NCI-H2029 treated with DMSO at 0.1 percent for 48 hours (cell line): ENCODE data around the gene DEGS1.

Experiments
- DNase-seq: peaks from one replicate; lab custom pipeline; 2025; lab: John Stamatoyannopoulos, UW

The DEGS1 gene

DNA sequence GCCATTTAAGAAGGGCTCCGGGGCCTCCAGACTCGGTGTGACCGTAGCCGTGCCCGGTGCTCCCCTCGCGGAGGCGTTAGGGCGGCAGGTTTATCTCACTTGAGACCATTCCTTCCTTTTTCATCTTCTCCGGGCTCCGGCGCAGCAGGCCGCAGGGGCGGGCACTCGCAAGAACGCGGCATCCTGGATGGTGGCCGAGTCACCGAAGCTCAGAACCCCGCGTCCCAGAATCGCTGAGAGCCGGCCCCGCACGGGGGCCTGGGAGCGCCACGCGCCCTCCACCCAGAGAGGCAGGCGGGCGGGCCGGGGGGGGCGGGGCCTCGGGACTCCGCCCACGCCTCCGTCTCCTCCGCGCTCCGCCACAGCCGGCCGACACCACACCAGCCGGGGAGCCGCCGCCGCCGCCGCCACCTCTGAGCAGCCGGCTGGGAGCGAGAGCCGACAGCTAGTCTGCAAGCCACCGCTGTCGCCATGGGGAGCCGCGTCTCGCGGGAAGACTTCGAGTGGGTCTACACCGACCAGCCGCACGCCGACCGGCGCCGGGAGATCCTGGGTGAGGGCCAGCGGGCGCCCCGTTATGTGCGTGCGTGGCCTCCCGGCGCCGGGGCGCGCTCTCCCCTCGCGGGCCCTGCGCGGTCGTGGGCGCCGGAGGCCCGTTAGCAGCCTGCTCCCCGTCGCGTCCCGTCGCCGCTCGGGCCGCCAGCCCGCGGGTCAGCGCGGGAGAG lies at the start of gene DEGS1:
Gene DEGS1 (plus strand): TSS at position 375 of the 725 bp plus-strand sequence. CDS start 97 bp downstream, at position 472.
- DNase-seq: peak; percentile 40

DNA sequence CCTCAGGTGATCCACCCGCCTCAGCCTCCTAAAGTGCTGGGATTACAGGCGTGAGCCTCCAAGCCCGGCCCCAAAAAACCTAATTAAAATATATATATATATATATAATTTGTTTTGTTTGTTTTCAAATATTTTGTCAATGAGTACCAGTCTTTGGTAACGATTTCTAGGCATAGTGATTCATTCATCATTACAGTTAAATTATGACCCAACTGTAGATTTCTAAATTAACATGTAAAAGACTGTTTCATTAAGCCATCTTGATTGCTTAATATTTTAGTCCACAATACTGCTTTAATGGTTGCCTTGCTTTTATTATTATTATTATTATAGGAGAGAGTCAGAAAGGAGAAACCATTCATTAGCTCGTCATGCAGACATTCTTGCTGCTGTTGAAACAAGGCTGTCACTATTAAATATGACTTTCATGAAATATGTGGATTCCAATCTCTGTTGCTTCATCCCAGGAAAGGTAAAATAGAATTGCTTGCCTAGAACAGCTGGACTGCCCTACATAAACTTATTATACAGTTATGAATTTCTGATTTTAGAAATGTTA lies 49.2 kb upstream of the DEGS1 start:
- no peak for DNase-seq

DNA sequence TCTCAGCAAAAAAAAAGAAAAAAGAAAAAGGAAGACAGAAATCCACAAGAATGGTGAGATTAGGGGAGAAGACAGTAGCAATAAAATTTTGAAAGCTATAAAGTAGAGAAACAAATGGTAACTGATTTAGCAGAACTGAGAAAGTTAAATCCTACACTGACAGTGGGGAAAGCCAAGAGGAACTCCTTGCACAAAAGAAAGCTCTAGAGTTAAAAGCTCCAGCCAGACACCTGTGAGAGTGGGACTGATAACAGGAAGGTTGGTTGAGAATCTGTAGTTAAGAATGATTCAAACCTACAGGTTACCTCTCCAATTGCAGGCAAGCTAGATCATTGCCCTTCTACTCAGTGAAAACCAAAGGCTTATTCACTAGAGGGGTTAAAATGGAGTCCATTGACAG lies 45.5 kb upstream of the DEGS1 start:
- DNase-seq: no peak

DNA sequence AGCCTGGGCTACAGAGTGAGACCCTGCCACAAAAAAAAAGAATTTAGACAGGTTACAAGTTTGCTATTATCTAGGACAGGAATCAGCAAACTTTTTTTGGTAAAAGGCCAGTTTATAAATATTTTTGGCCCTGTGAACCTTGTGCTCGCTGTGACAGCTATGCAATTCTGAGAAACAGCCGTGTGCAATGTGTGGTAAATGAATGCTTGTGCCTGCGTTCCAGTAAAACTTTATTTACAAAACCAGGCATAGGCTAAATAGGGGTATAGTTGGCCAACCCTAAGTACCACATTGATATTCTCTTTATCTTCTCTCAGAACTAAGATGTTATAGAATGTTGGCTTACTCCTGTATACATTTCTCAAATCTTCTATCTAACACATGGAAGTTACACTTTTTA lies 44.8 kb upstream of the DEGS1 start:
- no peak for DNase-seq

DNA sequence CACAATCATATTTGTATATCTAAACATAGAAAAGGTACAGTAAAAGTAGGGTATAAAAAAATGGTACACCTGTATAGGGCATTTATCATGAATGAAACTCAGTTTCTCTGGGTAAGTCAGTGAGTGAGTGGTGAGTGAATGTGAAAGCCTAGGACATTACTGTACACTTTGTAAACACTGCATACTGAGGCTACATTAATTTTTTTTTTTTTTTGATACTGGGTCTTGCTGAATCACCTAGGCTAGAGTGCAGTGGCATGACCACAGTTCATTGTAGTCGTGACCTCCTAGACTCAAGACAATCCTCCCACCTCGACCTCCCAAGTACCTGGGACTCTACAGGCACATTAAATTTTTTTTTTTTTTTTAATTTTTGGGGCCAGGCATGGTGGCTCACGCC lies 41.3 kb upstream of the DEGS1 start:
- no peak for DNase-seq

DNA sequence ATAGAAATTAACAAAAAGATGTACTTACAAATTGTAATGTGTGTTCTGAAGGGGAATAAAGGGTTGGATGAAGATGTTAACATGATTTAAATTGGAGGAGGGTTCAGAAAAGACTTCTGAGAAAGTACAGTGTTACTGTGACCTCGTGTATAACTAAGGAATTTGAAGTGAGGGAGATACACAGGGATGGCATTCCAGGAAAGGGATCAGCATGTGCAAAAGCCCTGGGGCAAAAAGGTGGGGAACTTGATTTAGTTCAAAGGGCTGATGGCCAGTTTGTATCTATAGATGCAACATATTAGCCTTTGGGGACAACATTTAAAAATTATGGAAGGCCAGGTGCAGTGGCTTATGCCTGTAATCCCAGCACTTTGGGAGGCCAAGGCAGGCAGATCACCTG lies 33.3 kb upstream of the DEGS1 start:
- no peak for DNase-seq

DNA sequence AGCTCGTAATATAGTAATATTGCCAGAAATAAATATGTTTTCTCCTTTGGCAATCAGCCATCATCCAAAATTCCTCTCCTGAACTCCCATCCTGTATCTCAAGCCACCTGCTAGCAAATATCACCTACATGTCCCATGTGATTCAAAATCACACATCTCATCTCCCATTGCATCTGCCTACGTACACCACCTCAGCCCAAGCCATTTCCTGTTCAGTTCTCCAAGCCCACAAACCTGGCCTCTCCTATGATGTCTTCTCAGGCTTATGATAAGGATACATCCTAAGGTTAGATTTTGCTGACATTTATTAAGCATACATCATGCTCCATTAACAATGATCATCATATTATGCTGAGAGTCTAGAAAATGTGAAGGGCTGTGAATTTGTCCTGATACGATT lies 31.9 kb upstream of the DEGS1 start:
- DNase-seq: no peak

DNA sequence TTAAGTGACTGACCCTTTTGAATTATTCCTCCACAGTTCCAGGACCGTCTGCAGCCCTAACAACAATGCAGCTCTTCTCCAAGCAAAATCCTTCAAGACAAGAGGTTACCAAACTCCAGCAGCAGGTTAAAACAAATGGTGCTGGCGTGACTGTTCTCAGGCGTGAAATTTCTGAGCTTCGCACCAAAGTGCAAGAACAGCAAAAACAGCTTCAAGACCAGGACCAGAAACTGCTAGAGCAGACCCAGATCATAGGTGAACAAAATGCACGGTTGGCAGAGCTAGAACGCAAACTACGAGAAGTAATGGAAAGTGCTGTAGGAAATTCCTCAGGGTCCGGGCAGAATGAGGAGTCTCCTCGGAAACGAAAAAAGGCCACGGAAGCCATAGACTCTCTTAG lies 25.7 kb upstream of the DEGS1 start:
- DNase-seq: no peak

DNA sequence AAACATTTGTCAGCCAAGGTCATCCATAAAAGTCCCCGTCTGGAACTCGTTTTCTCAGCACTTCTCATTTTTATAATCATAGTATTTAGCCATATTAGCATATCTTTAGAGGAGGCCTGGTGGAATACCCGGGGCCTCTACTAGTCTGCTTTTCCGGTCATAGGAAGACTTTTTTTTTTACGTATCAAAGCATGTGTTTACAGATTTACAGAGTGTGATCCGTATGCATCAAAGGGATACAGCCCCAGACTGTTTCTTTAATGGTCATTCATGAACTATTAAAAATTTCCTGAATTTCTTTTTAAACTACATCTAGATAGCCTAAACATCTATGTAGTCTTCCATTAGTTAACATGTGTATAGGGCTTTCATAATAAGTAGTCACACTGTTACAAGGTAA lies 23.5 kb upstream of the DEGS1 start:
- DNase-seq: no peak

DNA sequence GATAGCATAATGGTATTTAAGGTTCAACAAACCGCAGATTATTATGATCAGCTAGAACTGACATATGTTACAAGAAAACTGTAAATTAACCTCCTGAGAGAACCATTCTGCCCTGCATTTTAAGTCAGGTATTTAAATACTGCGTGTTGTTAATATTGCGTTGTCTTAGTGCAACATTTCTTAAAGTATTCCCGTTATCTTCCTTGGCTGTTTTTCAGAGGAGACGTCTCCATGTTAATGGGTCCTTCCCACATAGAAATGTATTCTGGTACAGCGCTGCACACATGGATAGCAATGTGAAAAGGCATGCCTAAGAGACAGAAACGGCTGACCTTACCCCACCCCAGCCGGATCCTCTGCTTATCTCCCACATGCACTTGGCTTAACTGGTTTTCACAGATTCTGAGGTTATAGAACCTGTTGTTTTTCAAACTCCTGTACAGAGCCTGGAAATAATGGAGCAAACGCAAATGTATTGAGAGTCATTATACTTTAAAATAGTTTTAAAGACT lies 22.8 kb upstream of the DEGS1 start:
- DNase-seq: no peak

DNA sequence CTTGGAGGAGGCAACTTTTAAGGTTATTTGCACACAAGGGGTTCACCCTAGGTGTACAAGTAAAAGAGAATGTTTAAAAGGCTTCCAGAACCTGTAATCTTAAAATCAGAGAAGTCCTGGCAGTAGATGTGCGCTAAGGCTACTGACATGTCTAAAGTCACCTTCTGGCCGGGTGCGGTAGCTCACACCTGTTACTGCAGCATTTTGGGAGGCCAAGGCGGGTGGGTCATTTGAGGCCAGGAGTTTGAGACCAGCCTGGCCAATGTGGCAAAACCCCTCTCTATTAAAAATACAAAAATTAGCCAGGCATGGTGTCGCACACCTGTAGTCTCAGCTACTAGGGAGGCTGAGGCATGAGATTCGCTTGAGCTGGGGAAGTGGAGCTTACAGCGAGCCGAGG lies 20.3 kb upstream of the DEGS1 start:
- DNase-seq: no peak

DNA sequence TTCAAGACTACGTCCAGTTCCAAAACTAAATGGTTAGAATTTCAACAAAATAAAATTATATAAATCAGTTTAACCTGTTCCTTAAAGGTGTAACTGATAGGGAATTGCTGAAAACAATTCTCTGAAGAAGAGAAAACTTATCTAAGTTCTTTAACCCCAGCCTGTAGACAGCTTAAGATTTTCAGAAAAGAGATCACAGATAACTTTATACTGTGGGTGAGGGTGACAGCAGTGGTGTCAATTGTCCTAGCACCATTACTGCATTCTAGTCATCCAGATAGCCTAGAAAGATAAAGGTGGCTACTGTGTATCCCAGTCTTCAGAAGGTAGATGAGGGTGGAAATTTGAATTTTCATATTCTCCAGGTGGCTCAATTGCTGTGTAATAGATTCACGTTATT lies 19.7 kb upstream of the DEGS1 start:
- no peak for DNase-seq

DNA sequence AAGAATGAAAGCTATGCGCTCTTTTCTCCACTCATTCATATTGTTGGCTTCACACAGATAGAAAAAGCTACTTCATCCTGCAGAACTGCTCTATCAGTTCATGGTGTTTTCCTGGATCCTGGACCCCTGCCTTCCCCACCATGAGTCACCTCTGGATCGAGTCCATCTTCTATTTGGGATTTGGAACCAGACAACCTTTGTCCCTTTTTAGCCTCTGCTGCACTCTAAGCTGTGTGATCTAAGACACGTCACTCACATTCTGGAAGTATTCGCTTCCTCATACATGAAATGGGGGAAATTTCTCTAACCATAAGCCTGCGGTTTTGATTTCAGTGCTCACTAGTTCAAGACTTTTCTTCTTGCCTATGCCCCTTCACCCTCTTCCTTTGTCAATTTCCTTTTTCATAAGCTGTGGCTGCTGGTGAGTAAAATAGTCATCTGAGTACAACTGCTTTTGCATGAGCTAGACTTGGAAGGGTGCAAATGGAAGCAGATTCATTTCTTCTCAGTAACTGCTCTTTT lies 14.1 kb upstream of the DEGS1 start:
- DNase-seq: no peak

DNA sequence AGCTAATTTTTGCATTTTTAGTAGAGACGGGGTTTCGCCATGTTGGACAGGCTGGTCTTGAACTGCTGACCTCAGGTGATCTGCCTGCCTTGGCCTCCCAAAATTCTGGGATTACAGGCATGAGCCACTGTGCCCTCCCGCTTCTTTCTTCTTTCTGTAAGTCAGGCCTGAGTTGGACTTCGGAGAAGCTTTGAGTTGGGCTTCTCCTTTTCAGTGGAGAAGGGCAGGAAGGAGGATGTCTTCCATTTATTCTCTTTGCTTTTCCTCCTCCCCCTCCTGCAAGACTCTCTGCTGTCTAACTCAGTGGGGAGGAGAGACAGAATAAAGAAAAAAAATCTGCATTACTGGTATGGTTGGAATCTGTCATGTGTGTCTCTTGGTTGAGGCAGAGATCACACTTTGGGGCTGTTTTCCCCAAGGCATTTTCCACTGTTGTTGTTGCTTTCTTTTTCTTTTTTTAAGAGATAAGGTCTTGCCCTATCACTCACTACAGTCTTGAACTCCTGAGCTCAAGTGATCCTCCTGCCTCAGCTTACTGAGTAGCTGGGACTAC lies 13.2 kb upstream of the DEGS1 start:
- no peak for DNase-seq

DNA sequence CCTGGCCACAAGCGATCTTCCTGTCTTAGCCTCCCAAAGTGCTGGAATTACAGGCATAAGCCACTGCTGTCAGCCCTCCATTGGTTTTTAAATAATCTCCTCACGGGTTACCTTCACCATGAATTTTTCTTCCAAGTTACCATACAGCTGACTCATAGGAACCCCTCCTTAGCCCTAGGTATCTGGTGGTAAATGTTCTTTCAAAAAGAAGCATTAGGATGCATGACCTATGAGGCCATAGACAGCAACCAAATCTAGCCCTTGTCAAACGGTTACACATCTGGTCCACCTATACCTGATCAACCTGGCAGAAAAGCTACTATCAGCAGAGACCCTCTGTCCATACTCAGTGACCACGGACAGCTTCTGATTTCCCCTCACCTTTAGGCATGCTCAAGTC lies 12.7 kb upstream of the DEGS1 start:
- no peak for DNase-seq

DNA sequence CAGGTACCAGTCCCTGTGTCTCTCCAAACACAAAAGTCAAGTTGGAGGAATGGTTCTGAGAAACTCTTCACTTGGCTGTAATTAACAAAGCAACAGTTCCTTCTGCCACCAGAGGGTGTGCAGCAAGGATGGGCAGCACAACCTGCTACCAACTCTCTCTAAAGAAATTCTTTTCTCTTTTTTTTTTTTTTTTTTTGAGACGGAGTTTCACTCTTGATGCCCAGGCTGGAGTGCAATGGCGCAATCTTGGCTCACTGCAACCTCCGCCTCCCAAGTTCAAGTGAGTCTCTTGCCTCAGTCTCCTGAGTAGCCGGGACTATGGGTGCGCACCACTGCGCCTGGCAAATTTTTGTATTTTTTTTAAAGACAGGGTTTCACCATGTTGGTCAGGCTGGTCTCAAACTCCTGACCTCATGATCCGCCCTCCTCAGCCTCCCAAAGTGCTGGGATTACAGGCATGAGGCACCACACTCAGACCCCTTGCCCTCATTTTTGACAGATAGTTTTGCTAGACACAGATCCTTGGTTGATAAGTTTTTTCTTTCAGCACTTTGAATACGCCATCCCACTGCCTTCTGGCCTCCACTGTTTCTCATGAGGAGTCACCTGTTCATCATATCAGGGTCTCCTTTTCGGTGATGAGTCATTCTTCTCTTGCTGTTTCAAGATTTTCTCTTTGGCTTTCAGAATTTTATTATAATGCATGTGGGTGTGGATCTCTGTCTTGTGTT lies 12.1 kb upstream of the DEGS1 start:
- DNase-seq: no peak

DNA sequence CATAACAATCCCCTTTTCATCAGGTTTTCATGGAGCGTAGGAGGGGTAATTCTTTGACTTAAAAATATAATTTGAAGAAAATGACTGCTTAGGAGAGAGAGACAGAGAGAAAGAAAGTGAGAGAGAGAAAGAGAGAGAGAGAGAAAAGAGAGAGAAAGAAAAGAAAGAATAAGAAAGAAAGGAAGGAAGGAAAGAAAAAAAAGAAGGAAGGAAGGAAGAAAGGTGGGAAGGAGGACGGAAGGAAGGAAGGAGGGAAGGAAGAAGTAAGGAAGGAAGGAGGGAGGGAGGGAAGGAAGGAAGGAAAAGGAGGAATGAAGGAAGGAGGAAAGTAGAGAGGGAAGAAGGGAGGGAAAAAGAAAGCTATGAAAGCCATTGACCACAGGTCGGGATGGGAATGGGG lies 10.8 kb upstream of the DEGS1 start:
- no peak for DNase-seq

DNA sequence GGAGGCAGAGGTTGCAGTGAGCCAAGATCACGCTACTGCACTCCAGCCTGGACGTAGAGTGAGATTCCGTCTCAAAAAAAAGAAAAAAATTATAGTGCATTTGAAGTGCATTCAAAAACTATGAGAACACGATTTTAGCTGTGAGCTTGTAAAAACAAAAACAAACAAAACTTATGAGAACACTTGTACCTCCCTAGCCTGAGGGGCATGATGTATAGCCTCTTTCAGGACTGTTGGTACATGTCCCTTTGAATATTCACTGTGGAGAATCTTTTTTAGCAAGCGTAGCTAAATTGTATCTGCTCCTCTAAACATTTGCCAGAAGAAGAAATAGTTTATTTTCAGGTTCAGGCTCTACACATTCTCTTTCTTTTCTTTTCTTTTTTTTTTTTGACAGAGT lies 9.5 kb upstream of the DEGS1 start:
- DNase-seq: no peak

DNA sequence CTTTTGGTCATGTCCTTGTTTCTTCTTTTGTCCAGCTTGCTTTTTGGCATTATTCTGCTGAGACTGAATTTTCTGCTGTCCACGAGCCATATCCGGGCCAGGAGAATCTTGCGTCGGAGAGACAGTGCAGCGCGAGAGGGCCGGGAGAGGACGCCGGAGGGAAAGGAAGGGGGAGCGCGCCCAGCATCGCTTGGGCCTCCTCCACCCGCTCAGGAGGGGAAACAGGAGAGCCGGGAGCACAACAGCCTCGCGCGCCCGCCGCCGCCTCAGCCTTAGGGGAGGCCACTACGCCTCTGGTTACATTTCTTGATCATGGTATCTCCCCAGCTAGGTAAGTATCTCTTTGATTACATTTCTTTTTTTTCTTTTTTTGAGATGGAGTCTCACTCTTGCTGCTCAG lies 7.4 kb upstream of the DEGS1 start:
- no peak for DNase-seq

DNA sequence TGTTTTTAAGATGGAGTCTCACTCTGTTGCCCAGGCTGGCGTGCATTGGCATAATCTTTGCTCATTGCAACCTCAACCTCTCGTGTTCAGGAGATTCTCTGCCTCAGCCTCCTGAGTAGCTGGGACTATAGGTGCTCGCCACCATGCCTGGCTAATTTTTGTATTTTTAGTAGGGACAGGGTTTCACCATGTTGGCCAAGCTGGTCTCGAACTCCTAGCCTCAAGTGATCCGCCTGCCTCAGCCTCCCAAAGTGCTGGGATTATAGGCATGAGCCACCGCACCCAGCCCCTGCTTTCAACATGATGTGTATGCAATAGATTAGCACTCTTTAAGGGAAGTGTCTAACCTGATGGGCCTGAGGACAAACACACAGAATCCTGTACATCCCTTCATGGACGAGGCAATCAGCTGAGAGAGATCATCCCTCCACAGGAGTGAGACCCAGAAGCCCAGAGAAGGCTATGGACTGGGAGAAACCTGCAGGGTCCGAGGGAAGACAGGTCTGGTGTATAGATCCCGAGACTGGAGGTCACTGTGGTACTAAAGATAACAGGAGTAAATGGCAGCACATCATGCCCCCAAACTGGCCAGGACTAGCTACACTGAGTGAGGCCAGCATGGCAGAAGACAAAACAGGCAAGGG lies 5.6 kb upstream of the DEGS1 start:
- DNase-seq: no peak

DNA sequence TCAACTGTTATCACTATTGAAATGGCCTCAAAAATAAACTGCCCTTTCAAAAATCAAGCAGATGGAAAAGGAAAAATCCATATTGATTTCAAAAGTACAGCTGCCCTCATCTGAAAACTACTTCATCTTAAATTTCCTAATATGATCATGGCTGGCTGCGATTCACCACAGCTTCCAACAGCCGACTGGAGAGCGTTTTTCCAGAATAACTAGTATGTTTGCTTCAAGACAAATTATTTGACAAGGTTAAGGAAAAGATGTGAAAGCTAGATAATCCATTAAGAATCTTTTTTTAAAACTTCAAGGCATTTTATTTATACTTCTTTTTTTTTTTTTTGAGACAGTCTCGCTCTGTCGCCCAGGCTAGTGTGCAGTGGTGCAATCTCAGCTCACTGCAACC lies 4.1 kb upstream of the DEGS1 start:
- no peak for DNase-seq

DNA sequence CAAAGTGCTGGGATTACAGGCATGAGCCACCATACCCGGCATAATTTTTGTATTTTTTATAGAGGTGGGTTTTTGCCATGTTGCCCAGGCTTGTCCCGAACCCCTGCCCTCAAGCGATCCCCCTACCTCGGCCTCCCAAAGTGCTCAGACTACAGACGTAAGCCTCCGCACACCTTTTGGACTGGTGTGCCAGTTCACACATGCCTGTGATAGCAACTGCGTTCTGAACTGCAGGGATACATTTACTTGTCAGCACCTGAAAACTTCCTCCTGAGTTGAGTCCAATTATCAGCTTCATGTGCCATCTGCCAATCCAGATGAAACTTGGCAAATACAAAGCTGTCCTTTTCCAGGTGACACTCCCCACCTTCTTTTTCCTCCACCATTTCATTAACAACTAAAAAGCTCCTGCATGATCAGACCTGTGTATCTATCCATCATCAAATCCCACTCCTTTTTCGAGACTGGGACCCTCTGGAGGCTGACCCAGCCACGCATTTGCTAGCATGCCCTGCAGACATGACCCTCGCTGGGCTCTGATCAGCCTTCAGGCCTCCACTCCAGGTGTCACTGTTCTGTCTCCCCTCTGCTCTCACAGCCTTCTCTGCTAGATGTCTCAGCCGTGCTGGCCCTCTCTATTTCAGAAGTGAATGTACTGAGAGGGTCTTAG lies 2.1 kb upstream of the DEGS1 start:
- DNase-seq: no peak
